ENCODE measurements around the gene FOXN4.
"Not testable (repeated sequence)": the region's sequence is repeated elsewhere in the genome, so short reads cannot be mapped to it uniquely, and the experiment has no call there.

The FOXN4 gene, protein sequence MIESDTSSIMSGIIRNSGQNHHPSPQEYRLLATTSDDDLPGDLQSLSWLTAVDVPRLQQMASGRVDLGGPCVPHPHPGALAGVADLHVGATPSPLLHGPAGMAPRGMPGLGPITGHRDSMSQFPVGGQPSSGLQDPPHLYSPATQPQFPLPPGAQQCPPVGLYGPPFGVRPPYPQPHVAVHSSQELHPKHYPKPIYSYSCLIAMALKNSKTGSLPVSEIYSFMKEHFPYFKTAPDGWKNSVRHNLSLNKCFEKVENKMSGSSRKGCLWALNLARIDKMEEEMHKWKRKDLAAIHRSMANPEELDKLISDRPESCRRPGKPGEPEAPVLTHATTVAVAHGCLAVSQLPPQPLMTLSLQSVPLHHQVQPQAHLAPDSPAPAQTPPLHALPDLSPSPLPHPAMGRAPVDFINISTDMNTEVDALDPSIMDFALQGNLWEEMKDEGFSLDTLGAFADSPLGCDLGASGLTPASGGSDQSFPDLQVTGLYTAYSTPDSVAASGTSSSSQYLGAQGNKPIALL

GRCh38 chr12:109308534-109309380 is at the start of gene FOXN4:
Gene FOXN4, minus strand, starts transcription at chr12:109309284. Its CDS starts 963 bp downstream, at chr12:109308321.
- DNase-seq (ENCODE audit: low spot score), result no peak

DNA sequence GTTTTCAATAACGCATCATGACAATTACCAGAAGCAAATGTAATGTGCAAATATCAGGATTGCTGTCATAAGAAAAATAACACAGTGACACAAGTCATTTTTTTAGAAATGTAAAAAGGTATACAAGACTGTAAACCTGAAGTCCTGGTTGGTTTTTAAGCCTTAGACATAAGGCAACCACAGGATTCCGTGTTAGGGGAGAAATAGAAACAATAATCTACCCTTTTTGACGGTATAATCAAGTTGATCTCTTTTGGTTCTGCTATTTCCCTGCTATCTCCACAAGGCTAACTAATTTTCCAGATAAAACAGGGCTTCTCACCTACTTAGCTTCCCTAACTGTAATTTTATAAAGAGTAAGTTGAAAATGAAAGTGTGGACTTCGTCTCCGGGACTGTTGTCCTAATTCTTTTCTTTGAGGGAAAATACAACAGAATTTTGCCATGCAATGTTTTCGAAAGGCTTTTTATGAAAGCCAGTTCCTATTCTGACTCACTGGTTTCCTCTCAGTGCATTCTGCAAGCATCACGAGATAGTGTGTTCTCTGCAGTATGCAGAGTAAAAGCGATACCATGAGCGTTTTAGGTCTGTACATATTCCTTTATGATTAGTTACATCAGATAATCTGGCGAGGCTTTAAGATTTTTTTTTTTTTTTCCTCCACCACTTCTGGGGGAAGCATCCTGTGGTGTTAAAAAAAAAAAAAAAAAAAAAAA is 49.2 kb upstream of the FOXN4 start:
- DNase-seq (ENCODE audit: low spot score), result peak; percentile 1

DNA sequence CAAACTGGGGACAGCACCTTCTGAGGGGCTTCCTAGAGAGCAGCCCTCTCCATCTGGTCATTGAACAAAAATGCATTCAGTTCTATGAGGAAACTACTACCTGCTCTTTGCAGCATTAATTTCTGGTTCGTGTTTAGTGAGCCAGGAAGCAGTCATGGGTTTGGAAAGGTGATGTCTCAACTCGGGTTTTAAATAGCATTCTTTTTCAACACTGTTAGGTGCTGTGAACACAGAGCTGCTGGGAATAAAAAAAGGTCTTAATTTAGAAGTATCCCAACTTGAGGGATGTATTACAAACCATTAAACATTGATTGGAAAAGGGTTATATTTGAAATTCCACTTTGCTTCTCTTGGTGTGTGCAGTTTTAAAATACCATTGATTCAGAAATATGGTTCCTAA is 47.9 kb upstream of the FOXN4 start:
- DNase-seq (ENCODE audit: low spot score), result no peak

DNA sequence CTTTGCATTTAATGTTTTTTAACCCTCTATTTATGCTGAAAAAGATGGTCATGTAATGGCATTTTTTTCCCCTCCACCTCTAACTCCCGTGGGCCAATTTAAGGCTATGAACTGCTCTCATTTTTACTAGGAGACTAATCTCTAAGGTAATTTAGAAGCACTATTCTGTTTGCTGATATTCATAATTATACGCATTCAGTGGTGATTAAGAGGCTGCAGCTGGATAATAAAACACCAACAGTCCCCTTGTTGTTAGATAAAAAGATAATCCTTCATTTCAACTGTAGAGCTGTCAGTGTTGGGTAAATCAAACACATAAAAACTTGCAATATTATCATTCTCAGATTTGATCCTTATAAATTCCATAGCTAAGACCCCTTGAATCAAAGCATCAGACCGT is 47.5 kb upstream of the FOXN4 start:
- DNase-seq (ENCODE audit: low spot score), result no peak

- no peak for DNase-seq (ENCODE audit: low spot score)
These were observed 43.1 kb upstream of the FOXN4 start for GRCh38 chr12:109352184-109352583.

DNA sequence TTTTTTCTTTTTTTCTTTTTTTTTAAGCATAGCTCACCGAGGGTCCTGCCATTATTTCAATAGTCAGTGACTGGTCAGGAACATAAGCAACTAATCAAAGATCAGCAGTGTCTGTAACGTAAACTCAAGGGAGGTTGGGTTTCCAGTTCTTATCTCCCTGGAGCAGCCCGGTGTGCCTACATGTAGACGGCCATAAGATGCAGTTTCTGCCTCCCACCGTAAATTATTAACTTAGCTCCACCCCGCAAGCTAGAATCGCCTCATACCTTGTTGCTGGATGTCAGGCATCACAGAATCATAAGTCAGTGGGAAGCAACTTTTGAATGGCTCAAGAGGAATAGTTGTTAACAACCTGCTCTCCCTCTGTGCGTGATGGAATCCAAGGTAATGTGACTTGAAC is 38.5 kb upstream of the FOXN4 start, which contains the start of gene MYO1H:
Gene MYO1H, plus strand, starts transcription at position 312 of the 400 bp plus-strand sequence. Its CDS starts 61 bp downstream, at position 373.
- DNase-seq (ENCODE audit: low spot score), result no peak

GRCh38 chr12:109346920-109347319 is 37.8 kb upstream of the FOXN4 start:
- DNase-seq (ENCODE audit: low spot score), result no peak

- no peak for DNase-seq (ENCODE audit: low spot score)
These were observed 36.3 kb upstream of the FOXN4 start for GRCh38 chr12:109345428-109345827.

- no peak for DNase-seq (ENCODE audit: low spot score)
These were observed 34.6 kb upstream of the FOXN4 start for GRCh38 chr12:109343677-109344076.

DNA sequence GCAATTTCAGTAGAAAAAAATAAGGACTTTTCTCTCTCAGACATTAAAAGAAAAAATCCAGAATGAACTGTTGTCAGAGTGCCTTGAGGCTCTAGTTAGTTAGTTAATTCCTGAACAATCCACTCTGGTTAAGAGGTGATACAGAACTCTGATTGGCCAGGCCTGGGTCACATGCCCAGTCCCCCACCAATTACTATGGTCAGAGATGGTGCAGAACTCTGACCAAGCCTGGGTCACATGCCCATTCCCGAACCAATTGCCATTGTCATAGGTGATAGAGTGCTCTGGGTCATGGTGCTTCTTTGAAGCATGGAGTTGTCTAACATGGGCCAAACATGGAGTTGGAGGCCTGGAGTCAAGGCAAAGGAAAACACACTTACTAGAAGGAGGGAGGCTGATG is 27.5 kb upstream of the FOXN4 start:
- DNase-seq (ENCODE audit: low spot score), result no peak

DNA sequence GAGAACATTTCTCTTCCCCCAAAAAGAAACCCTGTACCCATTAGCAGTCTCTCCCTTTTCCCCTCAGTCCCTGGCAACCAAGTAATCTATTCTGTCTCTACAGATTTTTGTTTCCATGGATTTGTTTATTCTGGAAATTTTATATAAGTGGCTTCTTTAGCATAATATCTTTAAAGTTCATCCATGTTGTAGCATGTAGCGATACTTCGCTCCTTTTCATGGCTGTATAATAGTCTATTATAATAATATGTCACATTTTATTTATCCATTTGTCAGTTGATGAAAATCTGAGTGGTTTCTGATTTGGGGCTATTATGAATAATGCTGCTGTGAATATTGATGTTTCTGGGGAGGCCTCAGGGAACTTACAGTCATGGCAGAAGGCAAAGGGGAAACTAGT is 25.8 kb upstream of the FOXN4 start:
- DNase-seq (ENCODE audit: low spot score), result no peak

- DNase-seq (ENCODE audit: low spot score), result no peak
These were observed 22.3 kb upstream of the FOXN4 start for GRCh38 chr12:109331301-109331952.

- DNase-seq (ENCODE audit: low spot score), result no peak
These were observed 21.5 kb upstream of the FOXN4 start for GRCh38 chr12:109330282-109331230.

DNA sequence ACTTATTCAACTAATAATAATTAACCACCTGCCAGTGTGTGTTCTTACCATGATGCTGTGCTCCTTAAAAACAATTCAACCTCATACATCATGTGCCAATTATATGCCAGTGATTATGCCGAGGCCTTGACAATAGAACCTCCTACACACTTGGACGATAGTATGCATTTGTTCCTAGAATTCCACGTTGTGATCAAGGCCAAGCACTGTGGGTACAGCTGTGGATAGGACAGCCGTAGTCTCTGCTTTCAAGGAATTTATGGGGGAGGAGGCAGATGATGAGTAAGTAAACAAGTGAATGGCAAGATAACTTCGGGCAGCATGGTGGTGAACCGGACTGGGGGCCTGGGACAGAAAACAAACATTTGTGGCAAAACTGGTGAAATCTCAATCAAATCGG is 20.6 kb upstream of the FOXN4 start:
- no peak for DNase-seq (ENCODE audit: low spot score)

DNA sequence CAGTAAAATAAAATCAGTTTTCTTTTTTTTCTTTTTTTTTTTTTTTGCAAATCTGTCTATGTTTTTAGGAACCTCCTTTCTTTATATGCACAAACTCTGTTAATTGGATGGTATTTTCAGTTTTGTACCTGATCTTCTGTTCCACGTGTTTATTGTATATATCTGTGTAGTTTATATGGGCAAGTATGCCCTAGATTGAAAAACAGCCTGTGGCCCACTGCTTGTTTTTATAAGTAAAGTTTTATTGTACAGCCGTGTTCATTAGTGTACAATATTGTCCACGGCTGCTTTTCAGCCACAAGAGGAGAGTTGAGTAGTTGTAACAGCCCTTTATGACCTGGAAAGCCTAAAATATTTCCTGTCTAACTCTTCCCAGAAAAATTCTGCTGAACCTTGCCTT is 19.9 kb upstream of the FOXN4 start:
- no peak for DNase-seq (ENCODE audit: low spot score)

- DNase-seq (ENCODE audit: low spot score), result not testable (repeated sequence)
These were observed 12.2 kb upstream of the FOXN4 start for GRCh38 chr12:109321294-109321693.

DNA sequence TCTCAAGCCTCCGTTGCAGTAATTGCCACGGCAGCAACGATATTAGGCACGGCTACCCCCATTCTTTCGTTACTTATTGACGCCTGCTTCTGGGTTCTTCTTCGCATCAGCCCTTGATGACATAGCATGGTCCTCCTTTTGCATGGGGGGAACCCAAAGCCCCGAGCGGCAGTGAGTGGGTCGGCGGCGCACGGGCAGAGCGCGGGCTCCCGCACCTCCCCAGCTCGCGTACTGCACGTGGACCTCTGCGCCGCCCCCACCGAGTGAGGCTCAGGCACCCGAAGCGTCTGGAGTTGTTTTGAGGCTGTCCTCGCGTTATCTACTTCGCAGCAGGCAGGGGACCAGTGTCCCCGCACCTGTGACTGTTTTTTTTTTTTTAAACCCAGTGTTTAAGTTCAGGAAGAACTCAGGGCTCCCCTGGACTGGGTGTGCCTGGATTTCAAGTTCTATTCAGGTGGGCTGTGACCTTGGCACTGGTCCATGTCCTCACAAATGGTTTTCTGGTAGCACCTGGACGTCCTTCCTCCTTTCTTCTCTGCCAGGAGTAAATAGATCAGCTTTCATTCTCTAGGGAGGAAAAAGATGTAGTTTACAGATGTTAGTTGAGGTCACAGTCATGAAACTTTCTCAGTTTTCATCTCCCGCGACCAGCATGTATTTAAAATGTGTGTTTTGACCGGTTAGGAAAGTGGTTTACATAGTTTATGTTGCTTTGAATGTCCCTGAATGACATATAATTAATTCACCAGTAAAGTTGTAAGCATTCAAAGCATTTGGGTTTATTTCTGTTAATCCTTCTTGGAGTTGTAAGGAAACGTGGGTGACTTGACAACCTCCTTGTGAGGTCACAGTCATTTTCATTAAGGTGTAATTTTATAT is 1.4 kb upstream of the FOXN4 start:
- no peak for DNase-seq (ENCODE audit: low spot score)

DNA sequence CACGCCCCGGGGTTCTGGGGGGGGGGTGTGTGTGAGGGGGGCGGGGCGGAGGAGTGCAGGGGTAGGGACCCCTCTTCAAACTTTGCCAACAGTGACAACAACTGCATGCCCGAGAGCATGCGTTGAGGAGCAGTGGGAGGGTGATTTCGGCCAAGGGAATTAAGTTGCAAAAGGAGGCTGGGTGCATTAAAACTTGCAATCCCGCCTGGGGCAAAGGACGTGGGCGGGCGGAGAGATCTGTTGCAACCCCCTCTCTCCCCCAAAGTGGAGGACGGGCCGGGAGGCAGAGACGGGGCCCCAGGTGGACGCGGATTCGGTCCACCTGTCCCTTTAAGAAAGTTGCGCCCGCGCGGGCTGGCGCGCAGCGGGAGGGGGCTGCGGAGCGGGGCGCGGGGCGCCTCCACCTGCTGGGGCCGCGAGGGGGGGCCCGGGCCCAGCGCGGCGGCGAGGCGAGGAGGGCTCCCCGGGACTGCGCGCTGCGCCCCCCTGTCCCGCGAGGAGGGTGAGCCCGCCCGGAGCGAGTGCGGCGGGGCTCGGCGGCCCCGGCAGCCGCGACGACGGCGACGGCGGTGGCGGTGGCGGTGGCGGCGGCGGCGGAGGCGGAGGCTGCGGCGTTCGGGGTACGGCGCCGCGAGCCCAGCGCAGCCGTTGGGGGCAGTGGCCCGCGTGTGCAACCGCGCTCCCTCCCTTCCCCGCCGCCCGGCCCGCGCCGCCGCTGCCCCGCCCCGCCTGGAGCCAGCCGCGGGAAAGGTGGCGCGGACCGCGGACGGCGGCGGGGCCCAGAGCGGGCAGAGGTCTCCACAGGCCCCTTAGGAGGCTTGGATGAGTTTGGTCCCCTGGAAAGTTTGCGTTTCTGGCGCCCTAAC is 530 bp upstream of the FOXN4 start:
- DNase-seq (ENCODE audit: low spot score), result no peak
